PC-9 (cell line): Measurements from ENCODE around the gene MYO1E. TPM values are rescaled to one million over a fixed set of nuclear protein-coding genes. Genes with fewer than 3 reads are reported as not detected.

Experiments used
- BruUV-seq: library from RNA; stranded (reverse); fragments of 400-500 nt; replicated peaks from 2 replicates; lab custom pipeline; 2021; lab: Mats Ljungman, UMichigan
- CTCF ChIA-PET: fragments of 300-600 bp; sonication (Branson Sonifier 250); formaldehyde crosslinking; loops from one replicate; lab custom pipeline; 2022; ENCODE audit warnings: antibody characterized with exemption; lab: Charles Lee
- POLR2A ChIA-PET: fragments of 300-600 bp; sonication (Branson Sonifier 250); formaldehyde crosslinking; loops from one replicate; lab custom pipeline; 2022; ENCODE audit warnings: antibody characterized with exemption; ENCODE audit not compliant: unreplicated experiment; lab: Charles Lee
- DNase-seq, 2 experiments: peaks; one replicate each; pipeline versions ENCODE4 v3.0.0 to v3.0.0-alpha.2; 2015 to 2022; ENCODE audit warnings: mixed read lengths in 1 of 2
- H2AFZ ChIP-seq: fragments of 200-600 bp; sonication (generic); 2 replicates; pipeline ENCODE4 v1.8.1; 2017; ENCODE audit warnings: antibody characterized with exemption
- H3F3A ChIP-seq: fragments of 200-600 bp; sonication (generic); 2 replicates; pipeline ENCODE4 v1.8.1; 2017; ENCODE audit warnings: antibody characterized with exemption, mild to moderate bottlenecking, low read depth; ENCODE audit not compliant: insufficient read depth
- H3K27ac ChIP-seq: fragments of 200-600 bp; sonication (generic); 2 replicates; pipeline ENCODE4 v1.6.1; 2016; ENCODE audit warnings: mixed run types
- H3K27me3 ChIP-seq: fragments of 200-600 bp; sonication (generic); 2 replicates; pipeline ENCODE4 v1.6.1; 2016; ENCODE audit warnings: low read depth, mixed run types; ENCODE audit not compliant: insufficient read depth
- H3K36me3 ChIP-seq: fragments of 200-600 bp; sonication (generic); 2 replicates; pipeline ENCODE4 v1.6.1; 2016; ENCODE audit warnings: low read depth, mixed run types
- H3K4me1 ChIP-seq: fragments of 200-600 bp; sonication (generic); replicated peaks from 2 replicates; pipeline ENCODE4 v1.6.1; 2016; ENCODE audit warnings: mixed run types; ENCODE audit not compliant: insufficient read depth
- H3K4me2 ChIP-seq: fragments of 200-600 bp; sonication (generic); 2 replicates; pipeline ENCODE4 v1.6.1; 2017; ENCODE audit warnings: mixed run types
- H3K4me3 ChIP-seq: fragments of 200-600 bp; sonication (generic); 2 replicates; pipeline ENCODE4 v1.6.1; 2016; ENCODE audit warnings: mixed run types
- H3K79me2 ChIP-seq: fragments of 200-600 bp; sonication (generic); 2 replicates; pipeline ENCODE4 v1.6.1; 2017; ENCODE audit warnings: low read depth, mixed run types
- H3K9me2 ChIP-seq: fragments of 200-600 bp; sonication (generic); 2 replicates; pipeline ENCODE4 v1.8.1; 2017; ENCODE audit warnings: mild to moderate bottlenecking; ENCODE audit not compliant: insufficient read depth
- H3K9me3 ChIP-seq: fragments of 200-600 bp; sonication (generic); 2 replicates; pipeline ENCODE4 v1.8.1; 2016; ENCODE audit warnings: low read depth; ENCODE audit not compliant: insufficient read depth
- H4K20me1 ChIP-seq: fragments of 200-600 bp; sonication (generic); 2 replicates; pipeline ENCODE4 v1.8.1; 2017; ENCODE audit not compliant: insufficient read depth
- EZH2 ChIP-seq: fragments of 200-600 bp; sonication (generic); IDR thresholded peaks from 2 replicates; pipeline ENCODE4 v1.8.0; 2017; ENCODE audit warnings: antibody characterized with exemption, low read depth
- intact Hi-C: fragments of 100-400 bp; cut with micrococcal nuclease; formaldehyde crosslinking; loops from one replicate; pipeline ENCODE4 v1.10.0; 2022; ENCODE audit not compliant: unreplicated experiment
- total RNA-seq: library from RNA; stranded (reverse); gene quantifications from 2 replicates; pipeline ENCODE4 v1.2.3, GENCODE V29; 2021
- TF ChIP-seq, protein P1 (sequence below): fragments of 200-600 bp; sonication (generic); conservative IDR thresholded peaks from 2 replicates; pipeline ENCODE4 v1.6.1; 2017; ENCODE audit warnings: mixed run types, antibody characterized with exemption, mild to moderate bottlenecking, moderate library complexity

The MYO1E gene
- total RNA-seq, 1 experiment from 2014 or later = 156 TPM

DNA sequence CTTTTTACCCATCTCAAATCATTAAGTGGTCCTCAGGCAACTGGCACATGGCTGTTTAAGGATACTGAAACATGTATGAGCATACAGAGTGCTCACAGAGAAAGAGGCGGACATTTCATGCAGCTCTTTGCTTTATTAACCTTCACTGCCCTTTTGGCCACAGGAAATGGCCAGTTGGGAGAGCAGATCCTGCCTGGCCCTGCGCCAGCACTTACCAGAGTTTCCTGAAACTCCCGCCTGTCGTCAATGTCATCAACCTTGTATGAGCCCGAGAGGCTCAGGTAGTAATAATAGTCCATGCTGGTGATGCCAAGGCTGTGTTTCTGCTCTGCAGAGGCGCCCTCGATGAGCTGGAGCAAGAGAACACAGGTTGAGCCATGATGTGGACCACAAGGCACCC, 148.2 kb downstream of the MYO1E start:
- peaks cover 5% of the 10 kb centered on the region for H3K36me3 ChIP-seq
- H3K9me3 ChIP-seq = no peaks in the 10 kb centered on the region
- H3K4me1 ChIP-seq = no peaks in the 10 kb centered on the region
- H3K27me3 ChIP-seq = no peaks in the 10 kb centered on the region
- no peaks in the 10 kb centered on the region for H3F3A ChIP-seq
- no peak overlapping the region for H3K4me3 ChIP-seq
- intact Hi-C loops = no loop called here
- H3K79me2 ChIP-seq = no peaks in the 10 kb centered on the region
- H2AFZ ChIP-seq = no peak overlapping the region
- POLR2A ChIA-PET = no interaction called here
- TF ChIP-seq EZH2 = no peak
- TF ChIP-seq, protein P1, sequence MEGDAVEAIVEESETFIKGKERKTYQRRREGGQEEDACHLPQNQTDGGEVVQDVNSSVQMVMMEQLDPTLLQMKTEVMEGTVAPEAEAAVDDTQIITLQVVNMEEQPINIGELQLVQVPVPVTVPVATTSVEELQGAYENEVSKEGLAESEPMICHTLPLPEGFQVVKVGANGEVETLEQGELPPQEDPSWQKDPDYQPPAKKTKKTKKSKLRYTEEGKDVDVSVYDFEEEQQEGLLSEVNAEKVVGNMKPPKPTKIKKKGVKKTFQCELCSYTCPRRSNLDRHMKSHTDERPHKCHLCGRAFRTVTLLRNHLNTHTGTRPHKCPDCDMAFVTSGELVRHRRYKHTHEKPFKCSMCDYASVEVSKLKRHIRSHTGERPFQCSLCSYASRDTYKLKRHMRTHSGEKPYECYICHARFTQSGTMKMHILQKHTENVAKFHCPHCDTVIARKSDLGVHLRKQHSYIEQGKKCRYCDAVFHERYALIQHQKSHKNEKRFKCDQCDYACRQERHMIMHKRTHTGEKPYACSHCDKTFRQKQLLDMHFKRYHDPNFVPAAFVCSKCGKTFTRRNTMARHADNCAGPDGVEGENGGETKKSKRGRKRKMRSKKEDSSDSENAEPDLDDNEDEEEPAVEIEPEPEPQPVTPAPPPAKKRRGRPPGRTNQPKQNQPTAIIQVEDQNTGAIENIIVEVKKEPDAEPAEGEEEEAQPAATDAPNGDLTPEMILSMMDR = no peak
- no peak for DNase-seq
- no peak overlapping the region for H3K4me2 ChIP-seq
- BruUV-seq = no TSS peak
- CTCF ChIA-PET = no interaction called here
- no peaks in the 10 kb centered on the region for H3K9me2 ChIP-seq
- no peak overlapping the region for H3K27ac ChIP-seq
- no peaks in the 10 kb centered on the region for H4K20me1 ChIP-seq

DNA sequence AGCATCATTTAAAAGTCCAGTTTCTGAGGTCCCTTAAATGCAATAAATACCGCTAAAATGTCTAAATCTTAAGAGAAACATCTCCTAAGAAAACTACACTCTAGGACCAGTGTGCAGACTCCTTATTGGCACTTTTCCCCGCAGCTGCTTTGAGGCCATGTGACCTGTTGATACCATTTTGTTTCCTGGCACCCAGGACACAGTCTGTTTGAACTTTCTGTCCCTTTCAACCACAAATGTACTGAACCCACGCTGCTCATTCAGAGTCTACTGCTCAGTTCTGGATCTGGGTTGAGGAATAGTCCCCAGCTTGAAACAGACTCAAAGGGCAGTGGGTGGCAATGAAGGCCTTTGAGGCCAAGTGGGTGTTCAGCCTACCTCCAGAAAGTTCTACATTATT, 148.9 kb downstream of the MYO1E start:
- Histone ChIP-seq H4K20me1 (no peaks in the 10 kb centered on the region), H3K79me2 (no peaks in the 10 kb centered on the region), H3F3A (no peaks in the 10 kb centered on the region), H3K4me2 (no peak overlapping the region), H3K9me2 (no peaks in the 10 kb centered on the region), H3K9me3 (no peaks in the 10 kb centered on the region), H2AFZ (no peak overlapping the region), H3K27ac (no peak overlapping the region), H3K4me1 (no peaks in the 10 kb centered on the region), H3K27me3 (no peaks in the 10 kb centered on the region), H3K36me3 (peaks cover 5% of the 10 kb centered on the region), H3K4me3 (no peak overlapping the region)
- ChIA-PET POLR2A (no interaction called here), CTCF (interaction anchor here (0.5 kb wide), 1 partner anchor 262 kb away, joined by 6 read pairs; no protein-coding TSS in a partner anchor)
- no peak for TF ChIP-seq EZH2
- TF ChIP-seq, protein P1 = no peak
- DNase-seq = no peak
- no TSS peak for BruUV-seq
- intact Hi-C loops = no loop called here

DNA sequence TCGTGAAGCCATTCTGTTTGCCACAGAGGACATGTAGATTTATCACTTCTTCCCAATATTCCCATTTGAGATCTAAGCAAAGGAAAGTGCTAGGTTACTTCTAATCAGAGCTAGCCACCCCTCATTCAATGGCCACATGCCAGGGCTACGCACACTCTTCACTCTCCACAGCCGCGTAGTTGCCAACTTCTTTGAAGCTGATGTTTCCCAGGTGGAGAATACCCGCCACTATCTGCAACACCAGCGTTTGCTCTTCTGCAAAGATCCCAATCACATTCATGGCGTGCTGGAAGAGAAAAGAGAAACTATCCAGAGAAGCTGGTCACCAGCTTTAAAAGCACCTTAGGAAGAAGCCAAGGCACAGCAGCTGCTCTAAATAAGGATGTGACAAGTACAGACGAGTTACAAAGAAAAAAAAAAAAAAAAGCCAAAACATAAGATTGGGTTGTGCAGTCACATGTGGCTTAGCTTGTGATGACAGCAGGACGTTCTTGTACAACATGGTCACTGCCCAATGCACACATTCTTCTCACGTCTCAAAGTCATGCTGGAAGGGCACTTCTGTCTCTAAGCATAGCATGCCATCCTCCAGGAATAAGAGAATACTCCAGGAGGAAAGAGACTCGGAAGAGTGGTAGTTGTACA, 149.6 kb downstream of the MYO1E start:
- H4K20me1 ChIP-seq = no peaks in the 10 kb centered on the region
- no peaks in the 10 kb centered on the region for H3K27me3 ChIP-seq
- H3K4me2 ChIP-seq = no peak overlapping the region
- H3F3A ChIP-seq = no peaks in the 10 kb centered on the region
- no peaks in the 10 kb centered on the region for H3K9me3 ChIP-seq
- H3K9me2 ChIP-seq = no peaks in the 10 kb centered on the region
- intact Hi-C loops = no loop called here
- DNase-seq = no peak
- H2AFZ ChIP-seq = no peak overlapping the region
- H3K4me3 ChIP-seq = no peak overlapping the region
- no TSS peak for BruUV-seq
- CTCF ChIA-PET = no interaction called here
- no peak overlapping the region for H3K27ac ChIP-seq
- H3K36me3 ChIP-seq = peaks cover 9% of the 10 kb centered on the region
- no peaks in the 10 kb centered on the region for H3K79me2 ChIP-seq
- no peak for TF ChIP-seq EZH2
- TF ChIP-seq, protein P1 = no peak
- no peaks in the 10 kb centered on the region for H3K4me1 ChIP-seq
- POLR2A ChIA-PET = interaction anchor here (0.5 to 0.7 kb wide), 2 partner anchors 16 to 295 kb away, joined by 14 to 24 read pairs; no protein-coding TSS in a partner anchor
